Thyroid gland (tissue), 4 donors: ENCODE results near the gene GJA1.

Experiments used
- POLR2A ChIP-seq, 2 donors: fragments of 450-650 bp; IDR thresholded peaks; one replicate each; pipeline ENCODE4 v1.6.1; 2017; ENCODE audit warnings: antibody characterized with exemption in 2 of 2, mild to moderate bottlenecking in 2 of 2, moderate library complexity in 1 of 2
- TF ChIP-seq, protein P1 (sequence below), 6 experiments: fragments of 200-600 bp in 3 of 6; fragments of 450-650 bp in 3 of 6; sonication (generic) in 3 of 6; IDR thresholded peaks; one replicate each; pipeline ENCODE4 v1.5.1; 2016 to 2019; ENCODE audit warnings: antibody characterized with exemption in 6 of 6, mild to moderate bottlenecking in 2 of 6, inconsistent platforms in 1 of 6, moderate library complexity in 1 of 6

DNA sequence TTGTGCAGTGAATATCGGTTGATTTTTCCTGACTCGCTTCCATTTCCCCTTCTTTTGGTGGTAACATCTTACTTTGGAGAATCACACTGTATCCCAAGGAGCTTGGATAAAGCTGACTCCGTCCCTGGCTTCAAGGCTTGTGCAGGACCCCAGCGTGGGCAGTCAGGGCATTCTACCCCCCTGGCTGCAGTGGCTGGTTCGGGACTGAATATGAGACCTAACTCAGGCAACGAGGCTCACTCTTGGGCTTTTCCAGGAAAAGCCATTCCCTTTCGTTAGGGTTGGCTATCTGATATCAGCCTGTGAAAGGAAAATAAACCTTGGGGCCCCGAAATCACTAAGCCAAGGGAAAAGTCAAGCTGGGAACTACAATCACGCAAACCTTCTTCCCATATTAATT, 30.1 kb upstream of the GJA1 start:
- TF ChIP-seq, protein P1, sequence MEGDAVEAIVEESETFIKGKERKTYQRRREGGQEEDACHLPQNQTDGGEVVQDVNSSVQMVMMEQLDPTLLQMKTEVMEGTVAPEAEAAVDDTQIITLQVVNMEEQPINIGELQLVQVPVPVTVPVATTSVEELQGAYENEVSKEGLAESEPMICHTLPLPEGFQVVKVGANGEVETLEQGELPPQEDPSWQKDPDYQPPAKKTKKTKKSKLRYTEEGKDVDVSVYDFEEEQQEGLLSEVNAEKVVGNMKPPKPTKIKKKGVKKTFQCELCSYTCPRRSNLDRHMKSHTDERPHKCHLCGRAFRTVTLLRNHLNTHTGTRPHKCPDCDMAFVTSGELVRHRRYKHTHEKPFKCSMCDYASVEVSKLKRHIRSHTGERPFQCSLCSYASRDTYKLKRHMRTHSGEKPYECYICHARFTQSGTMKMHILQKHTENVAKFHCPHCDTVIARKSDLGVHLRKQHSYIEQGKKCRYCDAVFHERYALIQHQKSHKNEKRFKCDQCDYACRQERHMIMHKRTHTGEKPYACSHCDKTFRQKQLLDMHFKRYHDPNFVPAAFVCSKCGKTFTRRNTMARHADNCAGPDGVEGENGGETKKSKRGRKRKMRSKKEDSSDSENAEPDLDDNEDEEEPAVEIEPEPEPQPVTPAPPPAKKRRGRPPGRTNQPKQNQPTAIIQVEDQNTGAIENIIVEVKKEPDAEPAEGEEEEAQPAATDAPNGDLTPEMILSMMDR (IDR thresholded peaks at IDR 0.05): no peak
- no peak for TF ChIP-seq POLR2A (IDR thresholded peaks at IDR 0.05)
